ENCODE measurements around the gene ACTR1B. TPM values are rescaled to one million over a fixed set of nuclear protein-coding genes. Genes with fewer than 3 reads are reported as not detected.

The ACTR1B gene
- total RNA-seq, 1 experiment from 2014 or later, result 58.2 TPM

DNA sequence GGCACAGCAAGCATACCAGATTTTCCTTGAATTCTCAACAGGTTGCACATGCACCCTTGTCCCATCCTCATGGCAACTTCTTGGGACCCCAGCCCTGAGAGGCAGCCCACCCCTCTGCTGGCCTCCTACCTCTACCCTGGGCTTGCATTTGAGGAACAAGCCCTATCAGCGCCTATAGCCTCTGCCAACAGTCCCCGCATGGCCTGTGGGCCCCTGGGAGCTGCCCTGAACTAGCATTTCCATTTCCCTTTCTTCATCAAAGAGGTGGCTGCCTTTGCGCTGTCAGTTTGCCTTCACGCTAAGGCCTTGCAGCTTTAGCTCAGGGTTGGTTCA lies 44.2 kb upstream of the ACTR1B start:
- DNase-seq (ENCODE audit: low spot score), result no peak
- ChIA-PET POLR2A (no interaction called here), CTCF (interaction anchor here (0.9 to 9.2 kb wide), 4 partner anchors 9 to 117 kb away, joined by 4 to 124 read pairs (median 32); no protein-coding TSS in a partner anchor)
- Mint-ChIP-seq H3K4me1 (peaks cover 2% of the 10 kb centered on the region), H3K4me3 (no peak overlapping the region), H3K27ac (no peak overlapping the region), H3K36me3 (0 out of 2 replicates have a peak, but pooled peaks cover 2% of the 10 kb centered on the region), H3K9me3 (peaks cover 3% of the 10 kb centered on the region; the same call in 1 of the 2 replicates), H3K27me3 (ENCODE audit: low read depth) (peaks cover 4% of the 10 kb centered on the region; the same call in 1 of the 2 replicates)
- no peak for TF ChIP-seq TEAD4 (CRISPR knock-in tag; IDR thresholded peaks at IDR 0.05)
- no peak for TF ChIP-seq SMAD4 (CRISPR knock-in tag; IDR thresholded peaks at IDR 0.05)
- TF ChIP-seq ZNF138 (CRISPR knock-in tag; conservative IDR thresholded peaks at IDR 0.05), result no peak
- TF ChIP-seq, protein P1, sequence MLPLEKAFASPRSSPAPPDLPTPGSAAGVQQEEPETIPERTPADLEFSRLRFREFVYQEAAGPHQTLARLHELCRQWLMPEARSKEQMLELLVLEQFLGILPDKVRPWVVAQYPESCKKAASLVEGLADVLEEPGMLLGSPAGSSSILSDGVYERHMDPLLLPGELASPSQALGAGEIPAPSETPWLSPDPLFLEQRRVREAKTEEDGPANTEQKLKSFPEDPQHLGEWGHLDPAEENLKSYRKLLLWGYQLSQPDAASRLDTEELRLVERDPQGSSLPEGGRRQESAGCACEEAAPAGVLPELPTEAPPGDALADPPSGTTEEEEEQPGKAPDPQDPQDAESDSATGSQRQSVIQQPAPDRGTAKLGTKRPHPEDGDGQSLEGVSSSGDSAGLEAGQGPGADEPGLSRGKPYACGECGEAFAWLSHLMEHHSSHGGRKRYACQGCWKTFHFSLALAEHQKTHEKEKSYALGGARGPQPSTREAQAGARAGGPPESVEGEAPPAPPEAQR (CRISPR knock-in tag; IDR thresholded peaks at IDR 0.05), result no peak
- TF ChIP-seq MYBL2 (CRISPR knock-in tag; IDR thresholded peaks at IDR 0.05), result no peak
- TF ChIP-seq, protein P2, sequence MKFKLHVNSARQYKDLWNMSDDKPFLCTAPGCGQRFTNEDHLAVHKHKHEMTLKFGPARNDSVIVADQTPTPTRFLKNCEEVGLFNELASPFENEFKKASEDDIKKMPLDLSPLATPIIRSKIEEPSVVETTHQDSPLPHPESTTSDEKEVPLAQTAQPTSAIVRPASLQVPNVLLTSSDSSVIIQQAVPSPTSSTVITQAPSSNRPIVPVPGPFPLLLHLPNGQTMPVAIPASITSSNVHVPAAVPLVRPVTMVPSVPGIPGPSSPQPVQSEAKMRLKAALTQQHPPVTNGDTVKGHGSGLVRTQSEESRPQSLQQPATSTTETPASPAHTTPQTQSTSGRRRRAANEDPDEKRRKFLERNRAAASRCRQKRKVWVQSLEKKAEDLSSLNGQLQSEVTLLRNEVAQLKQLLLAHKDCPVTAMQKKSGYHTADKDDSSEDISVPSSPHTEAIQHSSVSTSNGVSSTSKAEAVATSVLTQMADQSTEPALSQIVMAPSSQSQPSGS (CRISPR knock-in tag; IDR thresholded peaks at IDR 0.05; ENCODE audit: borderline replicate concordance, low read depth), result no peak
- TF ChIP-seq, protein P3, sequence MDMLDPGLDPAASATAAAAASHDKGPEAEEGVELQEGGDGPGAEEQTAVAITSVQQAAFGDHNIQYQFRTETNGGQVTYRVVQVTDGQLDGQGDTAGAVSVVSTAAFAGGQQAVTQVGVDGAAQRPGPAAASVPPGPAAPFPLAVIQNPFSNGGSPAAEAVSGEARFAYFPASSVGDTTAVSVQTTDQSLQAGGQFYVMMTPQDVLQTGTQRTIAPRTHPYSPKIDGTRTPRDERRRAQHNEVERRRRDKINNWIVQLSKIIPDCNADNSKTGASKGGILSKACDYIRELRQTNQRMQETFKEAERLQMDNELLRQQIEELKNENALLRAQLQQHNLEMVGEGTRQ (CRISPR knock-in tag; IDR thresholded peaks at IDR 0.05), result no peak
- no peak for TF ChIP-seq KAT7 (CRISPR knock-in tag; IDR thresholded peaks at IDR 0.05; ENCODE audit: borderline replicate concordance)
- TF ChIP-seq, protein P4, sequence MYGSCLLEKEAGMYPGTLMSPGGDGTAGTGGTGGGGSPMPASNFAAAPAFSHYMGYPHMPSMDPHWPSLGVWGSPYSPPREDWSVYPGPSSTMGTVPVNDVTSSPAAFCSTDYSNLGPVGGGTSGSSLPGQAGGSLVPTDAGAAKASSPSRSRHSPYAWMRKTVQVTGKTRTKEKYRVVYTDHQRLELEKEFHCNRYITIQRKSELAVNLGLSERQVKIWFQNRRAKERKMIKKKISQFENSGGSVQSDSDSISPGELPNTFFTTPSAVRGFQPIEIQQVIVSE (CRISPR knock-in tag; IDR thresholded peaks at IDR 0.05; ENCODE audit: borderline replicate concordance), result no peak
- TF ChIP-seq, protein P5, sequence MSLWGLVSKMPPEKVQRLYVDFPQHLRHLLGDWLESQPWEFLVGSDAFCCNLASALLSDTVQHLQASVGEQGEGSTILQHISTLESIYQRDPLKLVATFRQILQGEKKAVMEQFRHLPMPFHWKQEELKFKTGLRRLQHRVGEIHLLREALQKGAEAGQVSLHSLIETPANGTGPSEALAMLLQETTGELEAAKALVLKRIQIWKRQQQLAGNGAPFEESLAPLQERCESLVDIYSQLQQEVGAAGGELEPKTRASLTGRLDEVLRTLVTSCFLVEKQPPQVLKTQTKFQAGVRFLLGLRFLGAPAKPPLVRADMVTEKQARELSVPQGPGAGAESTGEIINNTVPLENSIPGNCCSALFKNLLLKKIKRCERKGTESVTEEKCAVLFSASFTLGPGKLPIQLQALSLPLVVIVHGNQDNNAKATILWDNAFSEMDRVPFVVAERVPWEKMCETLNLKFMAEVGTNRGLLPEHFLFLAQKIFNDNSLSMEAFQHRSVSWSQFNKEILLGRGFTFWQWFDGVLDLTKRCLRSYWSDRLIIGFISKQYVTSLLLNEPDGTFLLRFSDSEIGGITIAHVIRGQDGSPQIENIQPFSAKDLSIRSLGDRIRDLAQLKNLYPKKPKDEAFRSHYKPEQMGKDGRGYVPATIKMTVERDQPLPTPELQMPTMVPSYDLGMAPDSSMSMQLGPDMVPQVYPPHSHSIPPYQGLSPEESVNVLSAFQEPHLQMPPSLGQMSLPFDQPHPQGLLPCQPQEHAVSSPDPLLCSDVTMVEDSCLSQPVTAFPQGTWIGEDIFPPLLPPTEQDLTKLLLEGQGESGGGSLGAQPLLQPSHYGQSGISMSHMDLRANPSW (CRISPR knock-in tag; conservative IDR thresholded peaks at IDR 0.05; ENCODE audit: low read depth), result no peak
- no peak for TF ChIP-seq SMAD3 (CRISPR knock-in tag; IDR thresholded peaks at IDR 0.05; ENCODE audit: borderline replicate concordance)
- TF ChIP-seq, protein P6, sequence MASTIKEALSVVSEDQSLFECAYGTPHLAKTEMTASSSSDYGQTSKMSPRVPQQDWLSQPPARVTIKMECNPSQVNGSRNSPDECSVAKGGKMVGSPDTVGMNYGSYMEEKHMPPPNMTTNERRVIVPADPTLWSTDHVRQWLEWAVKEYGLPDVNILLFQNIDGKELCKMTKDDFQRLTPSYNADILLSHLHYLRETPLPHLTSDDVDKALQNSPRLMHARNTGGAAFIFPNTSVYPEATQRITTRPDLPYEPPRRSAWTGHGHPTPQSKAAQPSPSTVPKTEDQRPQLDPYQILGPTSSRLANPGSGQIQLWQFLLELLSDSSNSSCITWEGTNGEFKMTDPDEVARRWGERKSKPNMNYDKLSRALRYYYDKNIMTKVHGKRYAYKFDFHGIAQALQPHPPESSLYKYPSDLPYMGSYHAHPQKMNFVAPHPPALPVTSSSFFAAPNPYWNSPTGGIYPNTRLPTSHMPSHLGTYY (CRISPR knock-in tag; IDR thresholded peaks at IDR 0.05), result no peak
- TF ChIP-seq ZBTB21 (CRISPR knock-in tag; IDR thresholded peaks at IDR 0.05; ENCODE audit: borderline replicate concordance), result no peak
- TF ChIP-seq ZNF423 (CRISPR knock-in tag; IDR thresholded peaks at IDR 0.05), result no peak
- TF ChIP-seq, protein P7, sequence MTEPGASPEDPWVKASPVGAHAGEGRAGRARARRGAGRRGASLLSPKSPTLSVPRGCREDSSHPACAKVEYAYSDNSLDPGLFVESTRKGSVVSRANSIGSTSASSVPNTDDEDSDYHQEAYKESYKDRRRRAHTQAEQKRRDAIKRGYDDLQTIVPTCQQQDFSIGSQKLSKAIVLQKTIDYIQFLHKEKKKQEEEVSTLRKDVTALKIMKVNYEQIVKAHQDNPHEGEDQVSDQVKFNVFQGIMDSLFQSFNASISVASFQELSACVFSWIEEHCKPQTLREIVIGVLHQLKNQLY (CRISPR knock-in tag; IDR thresholded peaks at IDR 0.05), result no peak
- no peak for ATAC-seq

Data from WTC11 (cell line).